ENCODE results near the gene VCP. TPM values are rescaled to one million over a fixed set of nuclear protein-coding genes. Genes with fewer than 3 reads are reported as not detected.

Gene VCP
- total RNA-seq, 1 donor from 2014 or later = 397 TPM

DNA sequence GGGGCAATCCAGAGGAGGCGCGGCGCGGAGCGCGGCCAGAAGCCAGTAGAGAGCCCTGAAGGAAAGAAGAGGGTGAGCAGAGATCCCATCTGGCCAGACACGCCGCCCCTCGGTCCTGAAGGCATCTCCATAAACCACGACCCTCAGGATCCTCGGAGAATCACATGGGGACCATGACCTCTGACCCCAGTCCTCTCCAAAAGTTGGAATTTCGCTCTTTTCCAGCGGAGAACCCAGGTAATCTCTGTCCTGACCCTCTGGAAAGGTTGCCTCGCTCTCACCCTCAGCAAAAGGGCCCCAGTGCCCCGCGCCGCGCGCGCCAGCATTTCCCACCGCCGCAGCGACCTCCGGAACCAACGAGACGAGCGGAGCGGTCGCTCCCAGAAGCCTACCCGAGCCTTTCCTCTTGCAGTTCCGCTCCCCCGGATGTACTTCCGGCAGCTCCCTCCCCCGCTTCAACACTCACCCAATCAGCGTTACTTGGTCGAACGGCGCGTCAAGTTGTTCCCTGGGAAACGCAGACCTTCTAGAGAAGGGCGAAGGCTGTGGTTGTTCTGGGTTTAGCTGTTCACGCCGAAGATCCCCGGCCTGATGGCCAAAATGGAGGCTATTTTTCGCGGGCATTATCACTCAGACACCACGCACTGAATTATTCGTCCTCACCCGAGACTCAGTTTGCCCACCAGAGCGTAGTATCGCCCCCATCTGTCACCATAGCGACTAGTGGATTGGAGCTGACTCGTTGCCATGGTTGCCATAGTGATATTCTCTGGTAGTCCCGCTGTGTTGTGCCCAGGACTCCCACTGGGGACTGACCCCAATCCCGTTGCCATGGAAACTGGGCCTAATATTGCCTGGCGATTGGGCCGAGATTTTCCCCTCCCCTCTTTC is 30.6 kb upstream of the VCP start, which contains the start of gene STOML2:
Gene STOML2 (minus strand): TSS at position 363 of the 891 bp plus-strand sequence. CDS start 37 bp downstream, at position 326.
- H3K27me3 Mint-ChIP-seq (ENCODE audit: unreplicated experiment) = peaks cover 24% of the 10 kb centered on the region
- H3K4me3 Mint-ChIP-seq (ENCODE audit: unreplicated experiment) = peak within 1 kb of the TSS; percentile 97
- TF ChIP-seq, protein P1, sequence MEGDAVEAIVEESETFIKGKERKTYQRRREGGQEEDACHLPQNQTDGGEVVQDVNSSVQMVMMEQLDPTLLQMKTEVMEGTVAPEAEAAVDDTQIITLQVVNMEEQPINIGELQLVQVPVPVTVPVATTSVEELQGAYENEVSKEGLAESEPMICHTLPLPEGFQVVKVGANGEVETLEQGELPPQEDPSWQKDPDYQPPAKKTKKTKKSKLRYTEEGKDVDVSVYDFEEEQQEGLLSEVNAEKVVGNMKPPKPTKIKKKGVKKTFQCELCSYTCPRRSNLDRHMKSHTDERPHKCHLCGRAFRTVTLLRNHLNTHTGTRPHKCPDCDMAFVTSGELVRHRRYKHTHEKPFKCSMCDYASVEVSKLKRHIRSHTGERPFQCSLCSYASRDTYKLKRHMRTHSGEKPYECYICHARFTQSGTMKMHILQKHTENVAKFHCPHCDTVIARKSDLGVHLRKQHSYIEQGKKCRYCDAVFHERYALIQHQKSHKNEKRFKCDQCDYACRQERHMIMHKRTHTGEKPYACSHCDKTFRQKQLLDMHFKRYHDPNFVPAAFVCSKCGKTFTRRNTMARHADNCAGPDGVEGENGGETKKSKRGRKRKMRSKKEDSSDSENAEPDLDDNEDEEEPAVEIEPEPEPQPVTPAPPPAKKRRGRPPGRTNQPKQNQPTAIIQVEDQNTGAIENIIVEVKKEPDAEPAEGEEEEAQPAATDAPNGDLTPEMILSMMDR (IDR thresholded peaks at IDR 0.05; ENCODE audit: unreplicated experiment) = no peak
- peaks cover 49% of the 10 kb centered on the region for H3K36me3 Mint-ChIP-seq (ENCODE audit: low read depth, unreplicated experiment)
- H3K27ac Mint-ChIP-seq (ENCODE audit: unreplicated experiment) = peak within 1 kb of the TSS; percentile 100
- H3K4me1 Mint-ChIP-seq (ENCODE audit: unreplicated experiment) = peaks cover 26% of the 10 kb centered on the region
- DNase-seq (ENCODE audit: low spot score) = peak; percentile 91
- no peaks in the 10 kb centered on the region for H3K9me3 Mint-ChIP-seq (ENCODE audit: unreplicated experiment)

DNA sequence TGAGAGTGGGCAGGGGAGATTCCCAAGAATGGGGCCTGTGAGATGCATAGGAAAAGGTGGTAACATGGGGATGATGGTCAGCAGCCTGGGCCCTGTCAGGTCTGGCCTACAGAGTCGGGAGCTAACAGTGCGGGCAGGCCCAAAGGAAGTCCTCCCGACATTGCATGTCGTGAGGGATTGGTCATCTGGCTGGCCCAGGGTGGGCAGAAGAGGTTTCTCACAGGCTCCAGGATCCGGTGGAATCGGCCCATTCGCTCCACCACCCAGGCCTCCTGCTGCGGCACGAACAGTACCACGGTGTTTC is 30.0 kb upstream of the VCP start:
- Mint-ChIP-seq H3K4me1 (ENCODE audit: unreplicated experiment) (peaks cover 26% of the 10 kb centered on the region), H3K9me3 (ENCODE audit: unreplicated experiment) (no peaks in the 10 kb centered on the region), H3K4me3 (ENCODE audit: unreplicated experiment) (peak overlapping the region; percentile 97), H3K27ac (ENCODE audit: unreplicated experiment) (peak overlapping the region; percentile 100), H3K36me3 (ENCODE audit: low read depth, unreplicated experiment) (peaks cover 49% of the 10 kb centered on the region), H3K27me3 (ENCODE audit: unreplicated experiment) (peaks cover 24% of the 10 kb centered on the region)
- DNase-seq (ENCODE audit: low spot score) = no peak
- TF ChIP-seq, protein P1 (IDR thresholded peaks at IDR 0.05; ENCODE audit: unreplicated experiment) = no peak

DNA sequence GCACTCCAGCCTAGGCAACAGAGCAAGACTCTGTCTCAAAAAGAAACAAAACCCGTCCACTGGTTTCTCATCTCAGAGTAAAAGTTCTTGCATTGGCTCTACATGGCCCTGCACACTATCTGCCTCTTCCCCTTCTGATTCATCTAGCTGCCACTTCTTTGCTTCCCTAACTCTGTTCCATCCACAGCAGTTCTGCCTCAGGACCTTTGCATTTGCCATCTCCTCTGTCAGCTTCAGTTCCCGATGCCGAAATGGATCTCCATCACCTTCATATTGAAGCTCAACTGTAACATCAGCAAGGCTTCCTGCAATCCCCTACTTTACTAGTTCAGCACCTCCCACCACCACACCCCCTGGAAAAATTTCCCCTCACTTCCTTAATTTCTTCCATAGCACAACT is 25.1 kb upstream of the VCP start:
- Mint-ChIP-seq H3K9me3 (ENCODE audit: unreplicated experiment) (no peaks in the 10 kb centered on the region), H3K27me3 (ENCODE audit: unreplicated experiment) (peaks cover 10% of the 10 kb centered on the region), H3K4me1 (ENCODE audit: unreplicated experiment) (peaks cover 15% of the 10 kb centered on the region), H3K27ac (ENCODE audit: unreplicated experiment) (no peak overlapping the region), H3K4me3 (ENCODE audit: unreplicated experiment) (no peak overlapping the region), H3K36me3 (ENCODE audit: low read depth, unreplicated experiment) (peaks cover 22% of the 10 kb centered on the region)
- no peak for DNase-seq (ENCODE audit: low spot score)
- TF ChIP-seq, protein P1 (IDR thresholded peaks at IDR 0.05; ENCODE audit: unreplicated experiment) = no peak

DNA sequence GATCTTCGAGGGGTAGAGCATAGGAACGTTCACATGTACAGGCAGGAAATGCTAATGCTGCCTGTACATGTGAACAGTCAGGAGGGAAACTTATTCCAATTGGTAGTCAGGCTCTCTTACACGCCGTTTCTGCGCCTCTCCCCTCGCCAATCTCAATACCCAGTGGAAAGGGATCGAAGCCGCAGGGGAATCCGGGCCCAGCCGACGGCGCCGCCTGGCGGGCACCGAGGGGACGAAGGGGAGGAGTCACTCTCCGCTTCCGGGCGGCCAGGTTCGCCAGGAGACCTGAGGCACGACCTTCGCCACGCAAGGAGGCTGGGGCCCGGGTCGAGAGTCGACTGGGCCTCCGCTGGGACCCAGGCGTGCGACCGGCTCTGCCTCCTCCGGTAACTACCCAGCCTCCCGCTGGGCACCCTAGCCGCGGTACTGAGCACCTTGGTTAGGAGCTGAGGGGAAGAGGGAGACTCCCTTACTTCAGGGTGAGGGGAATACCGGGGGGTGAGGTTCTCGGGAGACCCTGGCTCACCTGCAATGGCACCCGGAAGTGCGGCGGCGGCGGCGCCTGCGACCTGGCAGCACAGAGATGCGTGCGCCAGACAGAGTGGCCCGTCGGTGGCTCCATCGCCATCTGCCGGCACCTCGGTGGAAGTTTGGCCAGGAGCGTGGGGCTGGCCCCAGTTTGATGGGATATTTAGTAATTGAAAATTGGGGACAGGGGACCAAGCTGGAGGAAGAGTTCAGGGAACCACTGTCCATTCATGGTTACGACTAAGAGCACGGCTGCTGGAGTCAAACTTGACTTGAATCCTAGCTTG is 23.8 kb upstream of the VCP start, which contains the start of gene PIGO:
Gene PIGO (minus strand): TSS at position 557 of the 815 bp plus-strand sequence. CDS start 1,026 bp downstream, outside the sequence.
- H3K4me1 Mint-ChIP-seq (ENCODE audit: unreplicated experiment) = peaks cover 9% of the 10 kb centered on the region
- H3K27me3 Mint-ChIP-seq (ENCODE audit: unreplicated experiment) = peaks cover 11% of the 10 kb centered on the region
- TF ChIP-seq, protein P1 (IDR thresholded peaks at IDR 0.05; ENCODE audit: unreplicated experiment) = peak; percentile 93
- H3K9me3 Mint-ChIP-seq (ENCODE audit: unreplicated experiment) = no peaks in the 10 kb centered on the region
- DNase-seq (ENCODE audit: low spot score) = peak; percentile 92
- H3K4me3 Mint-ChIP-seq (ENCODE audit: unreplicated experiment) = peak within 1 kb of the TSS; percentile 89
- H3K36me3 Mint-ChIP-seq (ENCODE audit: low read depth, unreplicated experiment) = peaks cover 24% of the 10 kb centered on the region
- peak within 1 kb of the TSS; percentile 90 for H3K27ac Mint-ChIP-seq (ENCODE audit: unreplicated experiment)
